Astrocyte (in vitro differentiated cells and primary cell): ENCODE results near the gene TEAD1.

Experiments used
- CTCF ChIP-seq: IDR thresholded peaks from 2 replicates; pipeline ENCODE4 v1.5.1; 2011; ENCODE audit warnings: low read depth, mild to moderate bottlenecking, inconsistent platforms, low read length, moderate library complexity; ENCODE audit not compliant: insufficient read depth
- EZH2 ChIP-seq: IDR thresholded peaks from 2 replicates; pipeline ENCODE4 v1.6.1; 2012; ENCODE audit warnings: mild to moderate bottlenecking, low read length, inconsistent platforms; ENCODE audit not compliant: insufficient read depth

- no peak for TF ChIP-seq CTCF
- no peak for TF ChIP-seq EZH2
These were observed 112.2 kb downstream of the TEAD1 start for GRCh38 chr11:12786450-12786849.
